ENCODE measurements around the gene LMX1A. TPM values are rescaled to one million over a fixed set of nuclear protein-coding genes. Genes with fewer than 3 reads are reported as not detected.

The LMX1A gene
- total and polyA plus RNA-seq, 2 of the 13 experiments (the other 11 are each of a cell fraction or from before 2014, with no cell fraction given), result 0.07 TPM; not detected in 1

GRCh38 chr1:165235155-165235776 is 121.2 kb downstream of the LMX1A start (continued):
- TF ChIP-seq DBP (CRISPR knock-in tag; IDR thresholded peaks at IDR 0.05; ENCODE audit: not compliant biosample characterization) (no peak), RBFOX2 (IDR thresholded peaks at IDR 0.05; ENCODE audit: low read depth, low read length) (peak; percentile 78), TP53 (CRISPR knock-in tag; conservative IDR thresholded peaks at IDR 0.05) (no peak), PAWR (CRISPR knock-in tag; IDR thresholded peaks at IDR 0.05; ENCODE audit: borderline replicate concordance) (no peak), AKNA (CRISPR knock-in tag; IDR thresholded peaks at IDR 0.05; ENCODE audit: borderline replicate concordance) (no peak), ZNF569 (CRISPR knock-in tag; IDR thresholded peaks at IDR 0.05; ENCODE audit: borderline replicate concordance) (no peak), CBX2 (IDR thresholded peaks at IDR 0.05; ENCODE audit: low read depth, low read length) (no peak), CBX2 (CRISPR knock-in tag; IDR thresholded peaks at IDR 0.05; ENCODE audit: low read depth) (no peak), HNRNPLL (IDR thresholded peaks at IDR 0.05; ENCODE audit: low read depth, low read length, poor library complexity, severe bottlenecking) (peak; percentile 55), TERF1 (CRISPR knock-in tag; IDR thresholded peaks at IDR 0.05) (0 out of 2 replicates have a peak, but pooled peaks have one; percentile 31), ARID4A (CRISPR knock-in tag; IDR thresholded peaks at IDR 0.05; ENCODE audit: borderline replicate concordance) (no peak), ZNF687 (CRISPR knock-in tag; IDR thresholded peaks at IDR 0.05) (peak; percentile 57)
